ENCODE measurements around the gene ANKRD49.

DNA sequence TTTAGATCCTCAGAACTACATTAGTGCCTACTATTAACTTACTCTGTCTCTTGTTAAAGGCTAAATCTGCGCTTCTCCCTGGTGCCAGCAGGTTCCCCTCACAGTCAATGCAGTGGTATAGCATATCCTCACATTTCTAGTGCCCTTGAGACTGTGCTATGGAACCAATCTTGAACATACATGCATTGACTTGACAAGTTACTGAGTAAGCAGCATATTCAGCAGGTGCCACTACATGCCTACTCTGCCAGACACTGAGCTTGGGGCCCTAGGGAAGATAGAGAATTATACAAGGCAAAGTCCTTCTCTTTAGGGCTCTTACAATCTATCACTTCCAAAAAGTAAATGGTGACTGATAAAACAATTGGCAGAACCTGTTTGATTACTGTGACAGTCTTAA, 53.1 kb downstream of the ANKRD49 start:
- TF ChIP-seq, protein P1, sequence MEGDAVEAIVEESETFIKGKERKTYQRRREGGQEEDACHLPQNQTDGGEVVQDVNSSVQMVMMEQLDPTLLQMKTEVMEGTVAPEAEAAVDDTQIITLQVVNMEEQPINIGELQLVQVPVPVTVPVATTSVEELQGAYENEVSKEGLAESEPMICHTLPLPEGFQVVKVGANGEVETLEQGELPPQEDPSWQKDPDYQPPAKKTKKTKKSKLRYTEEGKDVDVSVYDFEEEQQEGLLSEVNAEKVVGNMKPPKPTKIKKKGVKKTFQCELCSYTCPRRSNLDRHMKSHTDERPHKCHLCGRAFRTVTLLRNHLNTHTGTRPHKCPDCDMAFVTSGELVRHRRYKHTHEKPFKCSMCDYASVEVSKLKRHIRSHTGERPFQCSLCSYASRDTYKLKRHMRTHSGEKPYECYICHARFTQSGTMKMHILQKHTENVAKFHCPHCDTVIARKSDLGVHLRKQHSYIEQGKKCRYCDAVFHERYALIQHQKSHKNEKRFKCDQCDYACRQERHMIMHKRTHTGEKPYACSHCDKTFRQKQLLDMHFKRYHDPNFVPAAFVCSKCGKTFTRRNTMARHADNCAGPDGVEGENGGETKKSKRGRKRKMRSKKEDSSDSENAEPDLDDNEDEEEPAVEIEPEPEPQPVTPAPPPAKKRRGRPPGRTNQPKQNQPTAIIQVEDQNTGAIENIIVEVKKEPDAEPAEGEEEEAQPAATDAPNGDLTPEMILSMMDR (IDR thresholded peaks at IDR 0.05): no peak
- no peak for TF ChIP-seq ZFX (IDR thresholded peaks at IDR 0.05; ENCODE audit: borderline replicate concordance)

All from 22Rv1 (cell line).